Measurements from ENCODE around the gene OR6K2. TPM values are rescaled to one million over a fixed set of nuclear protein-coding genes. Genes with fewer than 3 reads are reported as not detected.

The OR6K2 gene, protein sequence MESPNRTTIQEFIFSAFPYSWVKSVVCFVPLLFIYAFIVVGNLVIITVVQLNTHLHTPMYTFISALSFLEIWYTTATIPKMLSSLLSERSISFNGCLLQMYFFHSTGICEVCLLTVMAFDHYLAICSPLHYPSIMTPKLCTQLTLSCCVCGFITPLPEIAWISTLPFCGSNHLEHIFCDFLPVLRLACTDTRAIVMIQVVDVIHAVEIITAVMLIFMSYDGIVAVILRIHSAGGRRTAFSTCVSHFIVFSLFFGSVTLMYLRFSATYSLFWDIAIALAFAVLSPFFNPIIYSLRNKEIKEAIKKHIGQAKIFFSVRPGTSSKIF
- total RNA-seq (not detected), polyA plus RNA-seq (not detected)
- long read RNA-seq, donor 1: 0 reads
- long read RNA-seq, donor 2: 0 reads

GRCh38 chr1:158700552-158700951 is at the start of gene OR6K2:
OR6K2 (minus strand) TSS chr1:158700652; CDS start chr1:158700652, 0 bp downstream.
- Histone ChIP-seq H3K9me3 (ENCODE audit: control insufficient read depth, low read length) (no peaks in the 10 kb centered on the region), H3K27me3 (ENCODE audit: control insufficient read depth in 1 of 2, insufficient read depth in 2 of 2, low read length in 1 of 2) (no peaks in the 10 kb centered on the region), H3K4me1 (ENCODE audit: control insufficient read depth in 1 of 2, insufficient read depth in 2 of 2, low read length in 2 of 2) (no peaks in the 10 kb centered on the region), H3K36me3 (ENCODE audit: control insufficient read depth in 1 of 2, insufficient read depth in 2 of 2, low read length in 1 of 2) (no peaks in the 10 kb centered on the region), H3K27ac (ENCODE audit: low read depth in 1 of 2, low read length in 2 of 2) (no peak within 1 kb of the TSS), H3K4me3 (ENCODE audit: low read length in 2 of 2) (no peak within 1 kb of the TSS)
- ATAC-seq (ENCODE audit: low FRiP score) (no peak), DNase-seq (no peak)
- intact Hi-C loops (cut with DNase I): no loop called here
- WGBS, 2 donors: 82 to 88% methylated on average over 4 of the region's 4 CpGs

- ATAC-seq (ENCODE audit: low FRiP score): no peak
- no peak overlapping the region for H3K4me3 ChIP-seq (ENCODE audit: low read length in 2 of 2)
Measured at GRCh38 chr1:158735848-158736247, 35.4 kb upstream of the OR6K2 start.

DNA sequence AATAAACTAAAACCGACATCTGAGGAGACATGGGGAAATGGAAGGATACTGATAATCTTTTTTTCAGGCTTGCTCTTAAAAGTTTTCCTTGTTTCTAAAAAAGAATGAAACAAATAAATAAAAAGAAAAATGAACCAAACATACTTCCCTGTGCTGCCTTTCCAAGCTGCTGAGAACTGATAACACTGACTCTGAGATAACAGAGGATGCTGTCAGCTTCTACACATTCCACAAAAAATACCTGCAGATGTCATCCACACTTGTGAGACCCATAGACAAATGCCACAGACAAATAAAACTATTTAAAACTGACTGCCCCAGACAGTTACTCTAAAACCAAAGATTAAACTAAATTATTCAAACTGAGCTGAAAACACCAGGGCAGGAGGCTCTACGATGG is 32.1 kb upstream of the OR6K2 start:
- no peak for DNase-seq
- no peak for ATAC-seq (ENCODE audit: low FRiP score)
- no peak overlapping the region for H3K4me3 ChIP-seq (ENCODE audit: low read length in 2 of 2)
- intact Hi-C loops (cut with DNase I): no loop called here
- H3K4me1 ChIP-seq (ENCODE audit: control insufficient read depth in 1 of 2, insufficient read depth in 2 of 2, low read length in 2 of 2): no peaks in the 10 kb centered on the region
- no peak overlapping the region for H3K27ac ChIP-seq (ENCODE audit: low read depth in 1 of 2, low read length in 2 of 2)
- no peaks in the 10 kb centered on the region for H3K36me3 ChIP-seq (ENCODE audit: control insufficient read depth in 1 of 2, insufficient read depth in 2 of 2, low read length in 1 of 2)
- 64 to 65% methylated on average over 2 of the region's 2 CpGs for WGBS, 2 donors
- H3K27me3 ChIP-seq (ENCODE audit: control insufficient read depth in 1 of 2, insufficient read depth in 2 of 2, low read length in 1 of 2): no peaks in the 10 kb centered on the region
- H3K9me3 ChIP-seq (ENCODE audit: control insufficient read depth, low read length): no peaks in the 10 kb centered on the region

More at GRCh38 chr1:158735848-158736247, 35.4 kb upstream of the OR6K2 start:
- Histone ChIP-seq H3K4me1 (ENCODE audit: control insufficient read depth in 1 of 2, insufficient read depth in 2 of 2, low read length in 2 of 2) (no peaks in the 10 kb centered on the region), H3K27ac (ENCODE audit: low read depth in 1 of 2, low read length in 2 of 2) (no peak overlapping the region), H3K27me3 (ENCODE audit: control insufficient read depth in 1 of 2, insufficient read depth in 2 of 2, low read length in 1 of 2) (no peaks in the 10 kb centered on the region), H3K36me3 (ENCODE audit: control insufficient read depth in 1 of 2, insufficient read depth in 2 of 2, low read length in 1 of 2) (no peaks in the 10 kb centered on the region), H3K9me3 (ENCODE audit: control insufficient read depth, low read length) (no peaks in the 10 kb centered on the region)
- DNase-seq: no peak
- intact Hi-C loops (cut with DNase I): no loop called here

DNA sequence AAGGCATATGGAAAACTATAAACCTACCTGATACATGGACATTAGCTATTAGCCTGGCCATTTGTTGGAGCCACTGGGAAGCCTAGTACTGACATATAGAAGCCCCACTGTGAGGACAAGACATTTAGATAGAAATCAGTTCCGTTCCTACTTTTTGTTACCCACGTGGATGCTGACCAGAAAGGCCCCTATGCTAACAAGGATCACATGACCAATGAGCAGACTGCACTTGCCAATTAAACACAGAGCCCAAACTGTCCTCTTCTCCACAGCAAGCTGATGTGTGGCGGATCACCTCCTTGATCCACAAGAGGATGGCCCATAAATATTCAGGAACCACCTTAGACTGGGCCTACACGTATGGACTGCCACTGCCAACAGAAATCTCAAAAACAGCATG is 31.3 kb upstream of the OR6K2 start:
- 71 to 77% methylated on average over 4 of the region's 4 CpGs for WGBS, 2 donors
- Histone ChIP-seq H3K36me3 (ENCODE audit: control insufficient read depth in 1 of 2, insufficient read depth in 2 of 2, low read length in 1 of 2) (no peaks in the 10 kb centered on the region), H3K27ac (ENCODE audit: low read depth in 1 of 2, low read length in 2 of 2) (no peak overlapping the region), H3K4me1 (ENCODE audit: control insufficient read depth in 1 of 2, insufficient read depth in 2 of 2, low read length in 2 of 2) (no peaks in the 10 kb centered on the region), H3K27me3 (ENCODE audit: control insufficient read depth in 1 of 2, insufficient read depth in 2 of 2, low read length in 1 of 2) (no peaks in the 10 kb centered on the region), H3K4me3 (ENCODE audit: low read length in 2 of 2) (no peak overlapping the region), H3K9me3 (ENCODE audit: control insufficient read depth, low read length) (no peaks in the 10 kb centered on the region)
- intact Hi-C loops (cut with DNase I): no loop called here
- DNase-seq (no peak), ATAC-seq (ENCODE audit: low FRiP score) (no peak)

DNA sequence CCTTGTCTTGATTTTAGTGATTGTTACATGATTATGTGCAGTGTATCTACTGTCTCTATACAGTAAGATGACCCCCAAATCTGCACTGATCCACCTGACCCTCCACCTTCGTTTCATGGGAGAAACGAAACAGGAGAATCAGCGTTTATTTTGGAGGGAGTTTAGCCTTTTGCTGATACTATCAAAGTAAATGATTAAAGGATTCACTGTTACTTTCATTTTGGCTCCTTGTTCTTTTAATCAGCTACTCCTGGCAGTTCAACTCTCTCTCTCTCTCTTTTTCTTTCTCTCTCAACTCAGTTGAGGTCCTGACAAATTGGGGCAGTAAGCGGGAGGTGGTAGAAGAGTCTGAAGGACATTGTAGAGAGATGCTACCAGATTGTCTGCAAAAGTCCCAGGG is 30.0 kb upstream of the OR6K2 start:
- 77 to 83% methylated on average over 4 of the region's 4 CpGs for WGBS, 2 donors
- no peaks in the 10 kb centered on the region for H3K4me1 ChIP-seq (ENCODE audit: control insufficient read depth in 1 of 2, insufficient read depth in 2 of 2, low read length in 2 of 2)
- no peak overlapping the region for H3K4me3 ChIP-seq (ENCODE audit: low read length in 2 of 2)
- ATAC-seq (ENCODE audit: low FRiP score) (no peak), DNase-seq (no peak)
- H3K9me3 ChIP-seq (ENCODE audit: control insufficient read depth, low read length): no peaks in the 10 kb centered on the region
- no peak overlapping the region for H3K27ac ChIP-seq (ENCODE audit: low read depth in 1 of 2, low read length in 2 of 2)
- no peaks in the 10 kb centered on the region for H3K27me3 ChIP-seq (ENCODE audit: control insufficient read depth in 1 of 2, insufficient read depth in 2 of 2, low read length in 1 of 2)
- intact Hi-C loops (cut with DNase I): no loop called here
- H3K36me3 ChIP-seq (ENCODE audit: control insufficient read depth in 1 of 2, insufficient read depth in 2 of 2, low read length in 1 of 2): no peaks in the 10 kb centered on the region

GRCh38 chr1:158728510-158729225 is 28.2 kb upstream of the OR6K2 start:
- 11 to 12% methylated on average over 3 of the region's 3 CpGs for WGBS, 2 donors
- no peak for DNase-seq

DNA sequence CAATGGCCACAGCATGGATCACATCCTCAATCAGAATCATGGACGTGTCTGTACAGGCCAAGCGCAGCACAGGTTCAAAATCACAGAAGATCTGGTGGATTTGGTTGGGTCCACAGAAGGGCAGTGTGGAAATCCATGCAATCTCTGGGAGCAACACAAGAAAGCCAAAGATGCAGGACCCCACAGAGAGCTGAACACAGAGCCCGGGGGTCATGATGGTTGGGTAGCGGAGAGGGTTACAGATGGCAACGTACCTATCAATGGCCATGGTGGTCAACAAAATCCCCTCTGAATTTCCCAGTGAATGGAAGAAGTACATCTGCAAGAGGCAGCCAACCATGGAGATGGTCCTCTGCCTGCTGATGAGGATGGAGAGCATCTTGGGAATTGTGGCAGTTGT is 24.0 kb upstream of the OR6K2 start:
- no peak overlapping the region for H3K4me3 ChIP-seq (ENCODE audit: low read length in 2 of 2)

More at GRCh38 chr1:158728510-158729225, 28.2 kb upstream of the OR6K2 start:
- Histone ChIP-seq H3K4me1 (ENCODE audit: control insufficient read depth in 1 of 2, insufficient read depth in 2 of 2, low read length in 2 of 2) (no peaks in the 10 kb centered on the region), H3K27me3 (ENCODE audit: control insufficient read depth in 1 of 2, insufficient read depth in 2 of 2, low read length in 1 of 2) (no peaks in the 10 kb centered on the region), H3K9me3 (ENCODE audit: control insufficient read depth, low read length) (no peaks in the 10 kb centered on the region), H3K27ac (ENCODE audit: low read depth in 1 of 2, low read length in 2 of 2) (no peak overlapping the region), H3K36me3 (ENCODE audit: control insufficient read depth in 1 of 2, insufficient read depth in 2 of 2, low read length in 1 of 2) (no peaks in the 10 kb centered on the region), H3K4me3 (ENCODE audit: low read length in 2 of 2) (no peak overlapping the region)
- intact Hi-C loops (cut with DNase I): no loop called here
- ATAC-seq (ENCODE audit: low FRiP score): no peak

GRCh38 chr1:158720620-158721019 is 20.2 kb upstream of the OR6K2 start, which contains the start of gene OR6K3:
OR6K3 (minus strand) TSS chr1:158720720; CDS start chr1:158718115, 2,605 bp downstream.
- DNase-seq: no peak
- Histone ChIP-seq H3K27ac (ENCODE audit: low read depth in 1 of 2, low read length in 2 of 2) (no peak within 1 kb of the TSS), H3K4me3 (ENCODE audit: low read length in 2 of 2) (no peak within 1 kb of the TSS), H3K36me3 (ENCODE audit: control insufficient read depth in 1 of 2, insufficient read depth in 2 of 2, low read length in 1 of 2) (no peaks in the 10 kb centered on the region), H3K27me3 (ENCODE audit: control insufficient read depth in 1 of 2, insufficient read depth in 2 of 2, low read length in 1 of 2) (no peaks in the 10 kb centered on the region), H3K4me1 (ENCODE audit: control insufficient read depth in 1 of 2, insufficient read depth in 2 of 2, low read length in 2 of 2) (no peaks in the 10 kb centered on the region), H3K9me3 (ENCODE audit: control insufficient read depth, low read length) (no peaks in the 10 kb centered on the region)
- intact Hi-C loops (cut with DNase I): no loop called here
- ATAC-seq (ENCODE audit: low FRiP score): no peak
- WGBS, 2 donors: 70 to 75% methylated on average over 2 of the region's 2 CpGs

More for the DNA sequence above, 24.0 kb upstream of the OR6K2 start:
- intact Hi-C loops (cut with DNase I): no loop called here
- WGBS, 2 donors: 92 to 93% methylated on average over 5 of the region's 5 CpGs
- ATAC-seq (ENCODE audit: low FRiP score) (no peak), DNase-seq (no peak)
- no peaks in the 10 kb centered on the region for H3K36me3 ChIP-seq (ENCODE audit: control insufficient read depth in 1 of 2, insufficient read depth in 2 of 2, low read length in 1 of 2)
- H3K9me3 ChIP-seq (ENCODE audit: control insufficient read depth, low read length): no peaks in the 10 kb centered on the region
- no peaks in the 10 kb centered on the region for H3K4me1 ChIP-seq (ENCODE audit: control insufficient read depth in 1 of 2, insufficient read depth in 2 of 2, low read length in 2 of 2)
- no peaks in the 10 kb centered on the region for H3K27me3 ChIP-seq (ENCODE audit: control insufficient read depth in 1 of 2, insufficient read depth in 2 of 2, low read length in 1 of 2)
- no peak overlapping the region for H3K27ac ChIP-seq (ENCODE audit: low read depth in 1 of 2, low read length in 2 of 2)

GRCh38 chr1:158719664-158720063 is 19.2 kb upstream of the OR6K2 start:
- Histone ChIP-seq H3K4me3 (ENCODE audit: low read length in 2 of 2) (no peak overlapping the region), H3K36me3 (ENCODE audit: control insufficient read depth in 1 of 2, insufficient read depth in 2 of 2, low read length in 1 of 2) (no peaks in the 10 kb centered on the region), H3K9me3 (ENCODE audit: control insufficient read depth, low read length) (no peaks in the 10 kb centered on the region), H3K27ac (ENCODE audit: low read depth in 1 of 2, low read length in 2 of 2) (no peak overlapping the region), H3K27me3 (ENCODE audit: control insufficient read depth in 1 of 2, insufficient read depth in 2 of 2, low read length in 1 of 2) (no peaks in the 10 kb centered on the region), H3K4me1 (ENCODE audit: control insufficient read depth in 1 of 2, insufficient read depth in 2 of 2, low read length in 2 of 2) (no peaks in the 10 kb centered on the region)
- WGBS, 2 donors: 59% methylated on average over 3 of the region's 3 CpGs
- no peak for DNase-seq
- intact Hi-C loops (cut with DNase I): no loop called here
- ATAC-seq (ENCODE audit: low FRiP score): no peak

Measured in aorta (tissue), 5 donors.